A549 treated with CpdA at 1 μM for 4 hours (cell line): ENCODE measurements around the gene RPL22L1. TPM values are rescaled to one million over a fixed set of nuclear protein-coding genes. Genes with fewer than 3 reads are reported as not detected.

ENCODE experiments used
- total RNA-seq: library from RNA; stranded (reverse); fragments of 200-300 nt; extraction: Qiagen RNA extraction; gene quantifications from 5 replicates; pipeline ENCODE4 v1.2.3, GENCODE V29; 2022; ENCODE audit warnings: low read depth

The RPL22L1 gene
- 226 to 289 TPM (median 269 TPM) in 5 replicates for total RNA-seq

GRCh38 chr3:170869645-170870593 is at the start of gene RPL22L1:
RPL22L1 (minus strand) TSS chr3:170870195; CDS start chr3:170870167, 28 bp downstream.

GRCh38 chr3:170908235-170909116 is 38.5 kb upstream of the RPL22L1 start, which contains the start of gene EIF5A2:
EIF5A2 (minus strand) TSS chr3:170908637; CDS start chr3:170907806, 831 bp downstream.

Other genes with a start within 250 kb of the RPL22L1 start
- gene EIF5A2, start 38.4 kb upstream of the RPL22L1 start, total RNA-seq: 9.6 to 15.7 TPM (median 13.8 TPM) in 5 replicates
- not detected in 5 replicates for gene SLC2A2, start 156.5 kb upstream of the RPL22L1 start, total RNA-seq